NCI-H1048 (cell line): Measurements from ENCODE around the gene CNTD1.

Experiments used
- DNase-seq: peaks from one replicate; lab custom pipeline; 2025; lab: John Stamatoyannopoulos, UW

Gene CNTD1

GRCh38 chr17:42779936-42780850 lies 18.5 kb upstream of the CNTD1 start, which contains the start of gene WNK4:
Gene WNK4 (plus strand): TSS chr17:42780610. CDS start chr17:42780699, 89 bp downstream.
- DNase-seq: no peak

GRCh38 chr17:42780851-42781638 lies 17.6 kb upstream of the CNTD1 start:
- no peak for DNase-seq

GRCh38 chr17:42781639-42782165 lies 17.0 kb upstream of the CNTD1 start:
- DNase-seq: no peak

- DNase-seq: no peak
Measured at GRCh38 chr17:42782166-42783061, 16.2 kb upstream of the CNTD1 start.

GRCh38 chr17:42783062-42783790 lies 15.4 kb upstream of the CNTD1 start:
- no peak for DNase-seq

GRCh38 chr17:42783791-42784138 lies 14.9 kb upstream of the CNTD1 start:
- DNase-seq: no peak

GRCh38 chr17:42784409-42784808 lies 14.3 kb upstream of the CNTD1 start:
- no peak for DNase-seq

- DNase-seq: no peak
Measured at GRCh38 chr17:42784811-42785592, 13.7 kb upstream of the CNTD1 start.

- DNase-seq: no peak
Measured at GRCh38 chr17:42787266-42787665, 11.4 kb upstream of the CNTD1 start.

GRCh38 chr17:42791948-42792347 lies 6.7 kb upstream of the CNTD1 start:
- no peak for DNase-seq

- DNase-seq: no peak
Measured at GRCh38 chr17:42792545-42792944, 6.1 kb upstream of the CNTD1 start.

- no peak for DNase-seq
Measured at GRCh38 chr17:42795061-42795460, 3.6 kb upstream of the CNTD1 start.

GRCh38 chr17:42795465-42795864 lies 3.2 kb upstream of the CNTD1 start:
- DNase-seq: no peak

GRCh38 chr17:42796066-42796758 lies 2.4 kb upstream of the CNTD1 start:
- no peak for DNase-seq

GRCh38 chr17:42797067-42798007 lies 1.3 kb upstream of the CNTD1 start:
- no peak for DNase-seq

GRCh38 chr17:42798011-42798382 lies 664 bp upstream of the CNTD1 start:
- DNase-seq: no peak

GRCh38 chr17:42803074-42803883 lies 4.6 kb downstream of the CNTD1 start:
- DNase-seq: no peak

GRCh38 chr17:42804918-42805367 lies 6.3 kb downstream of the CNTD1 start:
- DNase-seq: no peak
